22Rv1 (cell line): Measurements from ENCODE around the gene RETREG1.

Experiments used
- ZFX ChIP-seq: fragments of 450-650 bp; IDR thresholded peaks from 2 replicates; pipeline ENCODE4 v1.6.1; 2017; ENCODE audit warnings: antibody characterized with exemption, borderline replicate concordance
- TF ChIP-seq, protein P1 (sequence below): fragments of 450-650 bp; IDR thresholded peaks from 2 replicates; pipeline ENCODE4 v1.5.1; 2017; ENCODE audit warnings: mild to moderate bottlenecking

DNA sequence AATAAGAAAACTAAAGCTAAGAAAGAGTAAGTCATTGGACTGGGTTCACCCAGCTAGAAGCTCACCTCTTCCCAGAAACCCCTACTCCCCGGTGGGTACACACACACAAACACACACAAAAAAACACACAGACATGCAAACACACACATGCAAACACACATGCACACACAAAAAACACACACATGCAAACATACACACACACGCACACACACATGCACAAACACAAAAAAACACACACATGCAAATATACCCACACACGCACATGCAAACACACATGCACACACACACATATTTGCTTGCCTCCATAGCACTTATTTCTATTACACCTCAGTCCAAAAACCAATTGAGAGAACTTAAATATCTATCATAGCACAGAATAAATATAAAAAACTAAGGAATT lies 26.1 kb downstream of the RETREG1 start:
- TF ChIP-seq, protein P1, sequence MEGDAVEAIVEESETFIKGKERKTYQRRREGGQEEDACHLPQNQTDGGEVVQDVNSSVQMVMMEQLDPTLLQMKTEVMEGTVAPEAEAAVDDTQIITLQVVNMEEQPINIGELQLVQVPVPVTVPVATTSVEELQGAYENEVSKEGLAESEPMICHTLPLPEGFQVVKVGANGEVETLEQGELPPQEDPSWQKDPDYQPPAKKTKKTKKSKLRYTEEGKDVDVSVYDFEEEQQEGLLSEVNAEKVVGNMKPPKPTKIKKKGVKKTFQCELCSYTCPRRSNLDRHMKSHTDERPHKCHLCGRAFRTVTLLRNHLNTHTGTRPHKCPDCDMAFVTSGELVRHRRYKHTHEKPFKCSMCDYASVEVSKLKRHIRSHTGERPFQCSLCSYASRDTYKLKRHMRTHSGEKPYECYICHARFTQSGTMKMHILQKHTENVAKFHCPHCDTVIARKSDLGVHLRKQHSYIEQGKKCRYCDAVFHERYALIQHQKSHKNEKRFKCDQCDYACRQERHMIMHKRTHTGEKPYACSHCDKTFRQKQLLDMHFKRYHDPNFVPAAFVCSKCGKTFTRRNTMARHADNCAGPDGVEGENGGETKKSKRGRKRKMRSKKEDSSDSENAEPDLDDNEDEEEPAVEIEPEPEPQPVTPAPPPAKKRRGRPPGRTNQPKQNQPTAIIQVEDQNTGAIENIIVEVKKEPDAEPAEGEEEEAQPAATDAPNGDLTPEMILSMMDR = no peak
- TF ChIP-seq ZFX = no peak
